Mesendoderm (in vitro differentiated cells): ENCODE results near the gene RGS4.

Experiments
- DNase-seq: peaks from one replicate; pipeline ENCODE4 v3.0.0; 2013
- H2AK5ac ChIP-seq: 2 replicates; pipeline ENCODE4 v1.6.1; 2013; ENCODE audit warnings: low read length, inconsistent platforms
- H2BK120ac ChIP-seq: 2 replicates; pipeline ENCODE4 v1.6.1; 2013; ENCODE audit warnings: low read depth, mild to moderate bottlenecking, low read length, moderate library complexity, mixed read lengths
- H2BK15ac ChIP-seq: replicated peaks from 2 replicates; pipeline ENCODE4 v1.6.1; 2013; ENCODE audit warnings: low read depth, mild to moderate bottlenecking, moderate library complexity
- H2BK5ac ChIP-seq: 2 replicates; pipeline ENCODE4 v1.6.1; 2013; ENCODE audit warnings: low read length, inconsistent platforms
- H3K18ac ChIP-seq: 2 replicates; pipeline ENCODE4 v1.6.1; 2013; ENCODE audit warnings: mild to moderate bottlenecking, low read length, mixed read lengths
- H3K23ac ChIP-seq: one replicate; pipeline ENCODE4 v1.6.1; 2013; ENCODE audit warnings: low read length
- H3K27ac ChIP-seq: 2 replicates; pipeline ENCODE4 v1.5.1; 2013; ENCODE audit warnings: low read depth, mild to moderate bottlenecking, inconsistent platforms, low read length, moderate library complexity
- H3K27me3 ChIP-seq: 2 replicates; pipeline ENCODE4 v1.6.1; 2013; ENCODE audit warnings: low read length, control low read depth, mild to moderate bottlenecking, inconsistent platforms; ENCODE audit not compliant: insufficient read depth, poor library complexity
- H3K36me3 ChIP-seq: 2 replicates; pipeline ENCODE4 v1.6.1; 2013; ENCODE audit warnings: low read length, inconsistent platforms; ENCODE audit not compliant: control insufficient read depth, insufficient read depth
- H3K4ac ChIP-seq: one replicate; pipeline ENCODE4 v1.6.1; 2013; ENCODE audit warnings: low read depth, mild to moderate bottlenecking, low read length, moderate library complexity
- H3K4me1 ChIP-seq: 2 replicates; pipeline ENCODE4 v1.6.1; 2013; ENCODE audit warnings: low read depth, low read length, inconsistent platforms; ENCODE audit not compliant: control insufficient read depth
- H3K4me2 ChIP-seq: 2 replicates; pipeline ENCODE4 v1.6.1; 2013; ENCODE audit warnings: low read length
- H3K4me3 ChIP-seq: 2 replicates; pipeline ENCODE4 v1.5.1; 2013; ENCODE audit warnings: mild to moderate bottlenecking, low read length
- H3K56ac ChIP-seq: one replicate; pipeline ENCODE4 v1.6.1; 2013; ENCODE audit warnings: low read length
- H3K79me1 ChIP-seq: 2 replicates; pipeline ENCODE4 v1.6.1; 2013; ENCODE audit warnings: low read length, inconsistent platforms
- H3K79me2 ChIP-seq: 2 replicates; pipeline ENCODE4 v1.6.1; 2013; ENCODE audit warnings: mild to moderate bottlenecking, low read length; ENCODE audit not compliant: control insufficient read depth, insufficient read depth
- H3K9ac ChIP-seq: 2 replicates; pipeline ENCODE4 v1.6.1; 2013; ENCODE audit warnings: low read length, inconsistent platforms
- H4K5ac ChIP-seq: one replicate; pipeline ENCODE4 v1.6.1; 2013; ENCODE audit warnings: low read length
- H4K8ac ChIP-seq: one replicate; pipeline ENCODE4 v1.6.1; 2013; ENCODE audit warnings: low read depth, mild to moderate bottlenecking, control low read depth, low read length, moderate library complexity
- WGBS: extraction: QIAGEN DNeasy Blood & Tissue Kit; methylation state at CpG from one replicate; pipeline ENCODE4 v1.1.7; 2013; ENCODE audit warnings: low lambda C conversion rate, missing lambda C conversion rate; ENCODE audit not compliant: insufficient coverage; ENCODE audit errors: extremely low coverage; 5-methylcytosine and 5-hydroxymethylcytosine counted together

The RGS4 gene

GRCh38 chr1:163093579-163093978 lies 24.4 kb downstream of the RGS4 start:
- Histone ChIP-seq H3K4me2 (no peak overlapping the region), H3K79me1 (no peaks in the 10 kb centered on the region), H2BK15ac (no peak overlapping the region), H3K27ac (no peak overlapping the region), H3K56ac (no peak overlapping the region), H3K79me2 (no peaks in the 10 kb centered on the region), H3K4ac (no peak overlapping the region), H3K36me3 (no peaks in the 10 kb centered on the region), H3K18ac (no peak overlapping the region), H2BK5ac (no peak overlapping the region), H3K23ac (no peak overlapping the region), H3K9ac (no peak overlapping the region), H3K4me3 (no peak overlapping the region), H4K8ac (no peak overlapping the region), H4K5ac (no peak overlapping the region), H3K27me3 (no peaks in the 10 kb centered on the region), H2AK5ac (no peak overlapping the region), H3K4me1 (no peaks in the 10 kb centered on the region), H2BK120ac (no peak overlapping the region)
- DNase-seq, result no peak
- WGBS, result no CpG with 5 or more reads among the region's 9 CpGs

DNA sequence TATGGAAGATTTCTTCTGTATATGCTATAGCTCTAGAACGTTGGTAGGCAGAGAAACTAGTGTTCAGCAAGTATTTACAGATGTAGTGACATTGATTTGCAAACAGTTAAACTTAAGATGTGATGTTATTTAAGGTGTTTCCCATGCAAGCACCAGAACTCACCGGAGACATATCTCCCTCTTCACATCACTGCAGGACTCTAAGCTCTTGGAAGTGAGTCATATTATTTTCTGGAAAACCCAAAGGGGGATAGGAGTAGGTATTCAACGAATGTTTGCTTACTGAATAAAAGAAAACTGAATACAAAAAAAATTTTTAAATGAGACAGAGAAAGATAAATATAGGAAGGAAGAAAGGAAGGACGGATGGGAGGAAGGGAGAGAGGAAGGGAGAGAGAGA lies 25.0 kb downstream of the RGS4 start:
- Histone ChIP-seq H3K4me3 (no peak overlapping the region), H3K18ac (no peak overlapping the region), H2AK5ac (no peak overlapping the region), H3K79me1 (no peaks in the 10 kb centered on the region), H2BK5ac (no peak overlapping the region), H2BK120ac (no peak overlapping the region), H4K5ac (no peak overlapping the region), H3K27ac (no peak overlapping the region), H3K36me3 (no peaks in the 10 kb centered on the region), H3K79me2 (no peaks in the 10 kb centered on the region), H4K8ac (no peak overlapping the region), H3K23ac (no peak overlapping the region), H3K4me1 (no peaks in the 10 kb centered on the region), H3K4ac (no peak overlapping the region), H3K27me3 (no peaks in the 10 kb centered on the region), H3K56ac (no peak overlapping the region), H3K9ac (no peak overlapping the region), H3K4me2 (no peak overlapping the region), H2BK15ac (no peak overlapping the region)
- DNase-seq, result no peak
- 100% methylated on average over 1 of the region's 4 CpGs for WGBS

- no peaks in the 10 kb centered on the region for H3K27me3 ChIP-seq
- no peak overlapping the region for H3K4me2 ChIP-seq
- no peak overlapping the region for H3K4ac ChIP-seq
- no peak overlapping the region for H2BK5ac ChIP-seq
- no peak overlapping the region for H3K4me3 ChIP-seq
- no peak overlapping the region for H3K56ac ChIP-seq
- no CpG with 5 or more reads among the region's 2 CpGs for WGBS
- H3K23ac ChIP-seq, result no peak overlapping the region
- no peaks in the 10 kb centered on the region for H3K4me1 ChIP-seq
- no peaks in the 10 kb centered on the region for H3K79me2 ChIP-seq
- no peak for DNase-seq
- H3K18ac ChIP-seq, result no peak overlapping the region
- H4K8ac ChIP-seq, result no peak overlapping the region
- no peaks in the 10 kb centered on the region for H3K79me1 ChIP-seq
- no peak overlapping the region for H2BK15ac ChIP-seq
- H2BK120ac ChIP-seq, result no peak overlapping the region
- H4K5ac ChIP-seq, result no peak overlapping the region
- H2AK5ac ChIP-seq, result no peak overlapping the region
- H3K27ac ChIP-seq, result no peak overlapping the region
- no peak overlapping the region for H3K9ac ChIP-seq
- H3K36me3 ChIP-seq, result no peaks in the 10 kb centered on the region
Observed at GRCh38 chr1:163094589-163094988, 25.4 kb downstream of the RGS4 start.

DNA sequence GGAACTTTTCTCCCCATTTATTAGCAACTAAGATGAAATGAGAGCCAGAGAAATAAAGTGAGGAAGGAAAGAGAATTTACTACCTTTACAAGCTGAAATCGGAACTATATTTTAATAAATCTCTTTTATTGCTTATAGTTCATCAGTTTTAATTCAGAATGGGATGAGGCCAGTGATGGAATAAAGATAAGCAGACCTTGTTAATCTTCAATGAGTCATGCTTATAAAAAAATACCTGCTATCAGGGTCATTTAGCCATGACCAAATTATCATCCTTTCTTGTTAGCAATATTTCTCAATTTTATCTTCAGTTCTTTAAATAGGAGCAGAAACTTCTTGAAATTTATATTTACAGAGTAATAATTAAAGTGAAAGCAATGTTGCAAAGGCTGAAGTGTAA lies 26.1 kb downstream of the RGS4 start:
- no CpG with 5 or more reads among the region's 1 CpG for WGBS
- Histone ChIP-seq H3K36me3 (no peaks in the 10 kb centered on the region), H3K4ac (no peak overlapping the region), H2AK5ac (no peak overlapping the region), H3K79me1 (no peaks in the 10 kb centered on the region), H3K27ac (no peak overlapping the region), H2BK5ac (no peak overlapping the region), H4K5ac (no peak overlapping the region), H2BK15ac (no peak overlapping the region), H3K56ac (no peak overlapping the region), H2BK120ac (no peak overlapping the region), H3K79me2 (no peaks in the 10 kb centered on the region), H3K27me3 (no peaks in the 10 kb centered on the region), H3K4me2 (no peak overlapping the region), H3K4me1 (no peaks in the 10 kb centered on the region), H4K8ac (no peak overlapping the region), H3K9ac (no peak overlapping the region), H3K23ac (no peak overlapping the region), H3K18ac (no peak overlapping the region), H3K4me3 (no peak overlapping the region)
- DNase-seq, result no peak

- Histone ChIP-seq H3K36me3 (no peaks in the 10 kb centered on the region), H3K79me1 (no peaks in the 10 kb centered on the region), H4K5ac (no peak overlapping the region), H2AK5ac (no peak overlapping the region), H3K4me1 (no peaks in the 10 kb centered on the region), H2BK5ac (no peak overlapping the region), H3K4me2 (no peak overlapping the region), H2BK15ac (no peak overlapping the region), H3K18ac (no peak overlapping the region), H3K27ac (no peak overlapping the region), H3K27me3 (no peaks in the 10 kb centered on the region), H3K4me3 (no peak overlapping the region), H3K56ac (no peak overlapping the region), H4K8ac (no peak overlapping the region), H3K79me2 (no peaks in the 10 kb centered on the region), H3K23ac (no peak overlapping the region), H2BK120ac (no peak overlapping the region), H3K9ac (no peak overlapping the region), H3K4ac (no peak overlapping the region)
- no CpG with 5 or more reads among the region's 1 CpG for WGBS
- no peak for DNase-seq
Observed at GRCh38 chr1:163102590-163102989, 33.4 kb downstream of the RGS4 start.

GRCh38 chr1:163104385-163105099 lies 35.4 kb downstream of the RGS4 start:
- H3K27me3 ChIP-seq, result no peaks in the 10 kb centered on the region
- H3K9ac ChIP-seq, result no peak overlapping the region
- no peak overlapping the region for H3K18ac ChIP-seq
- H3K4me2 ChIP-seq, result no peak overlapping the region
- no peak overlapping the region for H2AK5ac ChIP-seq
- H3K4me1 ChIP-seq, result no peaks in the 10 kb centered on the region
- no peaks in the 10 kb centered on the region for H3K36me3 ChIP-seq
- H3K4me3 ChIP-seq, result no peak overlapping the region
- no peaks in the 10 kb centered on the region for H3K79me1 ChIP-seq
- no peak overlapping the region for H4K8ac ChIP-seq
- no peak overlapping the region for H2BK15ac ChIP-seq
- H3K4ac ChIP-seq, result no peak overlapping the region
- H3K27ac ChIP-seq, result no peak overlapping the region
- H3K23ac ChIP-seq, result no peak overlapping the region
- no peak overlapping the region for H3K56ac ChIP-seq
- WGBS, result no CpG with 5 or more reads among the region's 4 CpGs
- H2BK5ac ChIP-seq, result no peak overlapping the region
- H4K5ac ChIP-seq, result no peak overlapping the region
- DNase-seq, result no peak
- H3K79me2 ChIP-seq, result no peaks in the 10 kb centered on the region
- no peak overlapping the region for H2BK120ac ChIP-seq
